Measurements from ENCODE around the gene CRHR1. TPM values are rescaled to one million over a fixed set of nuclear protein-coding genes. Genes with fewer than 3 reads are reported as not detected.

The CRHR1 gene
- total RNA-seq, 4 donors from 2014 or later = 0.75 TPM; not detected in 3

- TF ChIP-seq CTCF (IDR thresholded peaks at IDR 0.05; ENCODE audit: low read depth) = no peak
Observed at GRCh38 chr17:45745601-45746494, 38.3 kb upstream of the CRHR1 start.

GRCh38 chr17:45747911-45748310 is 36.2 kb upstream of the CRHR1 start:
- TF ChIP-seq CTCF (IDR thresholded peaks at IDR 0.05; ENCODE audit: low read depth) = no peak

- no peak for TF ChIP-seq CTCF (IDR thresholded peaks at IDR 0.05; ENCODE audit: low read depth)
Observed at GRCh38 chr17:45748731-45749310, 35.3 kb upstream of the CRHR1 start.

GRCh38 chr17:45749831-45750335 is 34.2 kb upstream of the CRHR1 start:
- TF ChIP-seq CTCF (IDR thresholded peaks at IDR 0.05; ENCODE audit: low read depth) = no peak

- no peak for TF ChIP-seq CTCF (IDR thresholded peaks at IDR 0.05; ENCODE audit: low read depth)
Observed at GRCh38 chr17:45750779-45751440, 33.2 kb upstream of the CRHR1 start.

GRCh38 chr17:45751466-45751865 is 32.7 kb upstream of the CRHR1 start:
- no peak for TF ChIP-seq CTCF (IDR thresholded peaks at IDR 0.05; ENCODE audit: low read depth)

- no peak for TF ChIP-seq CTCF (IDR thresholded peaks at IDR 0.05; ENCODE audit: low read depth)
Observed at GRCh38 chr17:45752246-45752645, 31.9 kb upstream of the CRHR1 start.
